ENCODE results near the gene WDR87.
A peak's percentile ranks its signal among the peaks of the same experiment; 100 is the strongest.
"Not testable (repeated sequence)": the region's sequence is repeated elsewhere in the genome, so short reads cannot be mapped to it uniquely, and the experiment has no call there.

The WDR87 gene

GRCh38 chr19:37930416-37930815 lies 24.0 kb upstream of the WDR87 start:
- no peak for DNase-seq (ENCODE audit: low spot score)

GRCh38 chr19:37929355-37929923 lies 23.0 kb upstream of the WDR87 start:
- no peak for DNase-seq (ENCODE audit: low spot score)

- no peak for DNase-seq (ENCODE audit: low spot score)
These were observed 22.3 kb upstream of the WDR87 start for GRCh38 chr19:37928527-37929286.

- no peak for DNase-seq (ENCODE audit: low spot score)
These were observed 20.3 kb upstream of the WDR87 start for GRCh38 chr19:37926711-37927110.

GRCh38 chr19:37926255-37926654 lies 19.9 kb upstream of the WDR87 start:
- no peak for DNase-seq (ENCODE audit: low spot score)

GRCh38 chr19:37925212-37925611 lies 18.8 kb upstream of the WDR87 start:
- DNase-seq (ENCODE audit: low spot score), result no peak

GRCh38 chr19:37924573-37924972 lies 18.2 kb upstream of the WDR87 start:
- DNase-seq (ENCODE audit: low spot score), result not testable (repeated sequence)

- DNase-seq (ENCODE audit: low spot score), result no peak
These were observed 14.4 kb upstream of the WDR87 start for GRCh38 chr19:37920591-37921450.

- DNase-seq (ENCODE audit: low spot score), result no peak
These were observed 8.5 kb upstream of the WDR87 start for GRCh38 chr19:37914908-37915307.

- no peak for DNase-seq (ENCODE audit: low spot score)
These were observed 3.3 kb upstream of the WDR87 start for GRCh38 chr19:37909661-37910199.

- no peak for DNase-seq (ENCODE audit: low spot score)
These were observed 1.5 kb upstream of the WDR87 start for GRCh38 chr19:37907735-37908455.

GRCh38 chr19:37906869-37907734 lies 708 bp upstream of the WDR87 start, which contains the start of gene SIPA1L3:
Gene SIPA1L3 (plus strand): TSS chr19:37907208. CDS start chr19:38081566, 174,358 bp downstream.
- DNase-seq (ENCODE audit: low spot score), result peak; percentile 78

- no peak for DNase-seq (ENCODE audit: low spot score)
These were observed 3.3 kb downstream of the WDR87 start for GRCh38 chr19:37903096-37903495.

- peak; percentile 64 for DNase-seq (ENCODE audit: low spot score)
These were observed 3.7 kb downstream of the WDR87 start for GRCh38 chr19:37902668-37903067.

- no peak for DNase-seq (ENCODE audit: low spot score)
These were observed 6.4 kb downstream of the WDR87 start for GRCh38 chr19:37899966-37900365.

GRCh38 chr19:37899453-37899852 lies 6.9 kb downstream of the WDR87 start:
- DNase-seq (ENCODE audit: low spot score), result no peak

- DNase-seq (ENCODE audit: low spot score), result no peak
These were observed 10.2 kb downstream of the WDR87 start for GRCh38 chr19:37896180-37896579.

- no peak for DNase-seq (ENCODE audit: low spot score)
These were observed 12.4 kb downstream of the WDR87 start for GRCh38 chr19:37893845-37894575.

GRCh38 chr19:37886571-37886970 lies 19.8 kb downstream of the WDR87 start:
- no peak for DNase-seq (ENCODE audit: low spot score)

GRCh38 chr19:37885392-37885791 lies 21.0 kb downstream of the WDR87 start:
- DNase-seq (ENCODE audit: low spot score), result no peak

Measured in COLO829 (cell line).